GM18520 (cell line): Measurements from ENCODE around the gene GPC3.
"Not testable (repeated sequence)": the region's sequence is repeated elsewhere in the genome, so short reads cannot be mapped to it uniquely, and the experiment has no call there.

Source experiments
- ATAC-seq: cut with Tn5 transposase; IDR thresholded peaks from one replicate; pipeline ENCODE4 v1.9.1; 2021; ENCODE audit not compliant: unreplicated experiment

Gene GPC3

GRCh38 chrX:133535066-133535465, 450.3 kb downstream of the GPC3 start:
- no peak for ATAC-seq

- ATAC-seq, result no peak
Measured at GRCh38 chrX:133534172-133534571, 451.2 kb downstream of the GPC3 start.

DNA sequence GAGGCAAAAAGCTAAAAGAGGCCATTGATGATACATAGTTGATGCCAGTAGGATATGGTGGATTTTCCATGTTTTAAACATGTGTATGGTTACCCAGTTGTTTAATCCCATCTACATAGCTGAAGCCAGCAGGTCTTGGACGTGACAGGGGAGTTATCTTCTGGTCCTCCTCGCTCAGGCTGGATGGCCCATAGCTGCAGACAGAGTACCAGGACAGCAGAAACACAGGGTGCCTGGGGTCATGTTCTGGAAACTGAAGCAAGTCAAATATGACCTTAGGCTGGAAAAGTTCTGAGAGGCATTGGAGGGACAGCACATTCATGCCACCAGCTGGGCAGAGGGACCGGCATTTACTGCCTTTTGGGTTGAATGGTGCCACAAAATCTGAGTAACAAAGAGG, 452.1 kb downstream of the GPC3 start:
- no peak for ATAC-seq

DNA sequence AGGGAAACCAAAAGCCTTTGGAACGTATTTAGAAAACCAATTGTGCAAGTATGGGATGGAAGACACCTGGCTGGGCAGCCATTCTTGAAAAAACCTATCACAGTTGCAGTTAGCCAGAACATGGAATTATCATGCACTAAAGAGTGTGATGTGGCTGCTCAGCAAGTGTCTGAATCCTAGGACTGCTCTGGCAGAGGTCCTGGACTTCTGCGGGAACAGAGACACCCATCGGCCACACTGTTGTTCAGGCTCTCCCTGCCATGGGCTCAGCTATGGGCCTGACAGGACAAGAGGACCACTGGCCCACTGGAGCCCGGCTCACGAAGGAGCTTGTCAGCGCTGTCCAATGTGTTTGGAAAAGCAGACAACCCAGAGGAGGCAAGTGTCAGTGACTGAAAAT, 454.4 kb downstream of the GPC3 start:
- ATAC-seq, result no peak

DNA sequence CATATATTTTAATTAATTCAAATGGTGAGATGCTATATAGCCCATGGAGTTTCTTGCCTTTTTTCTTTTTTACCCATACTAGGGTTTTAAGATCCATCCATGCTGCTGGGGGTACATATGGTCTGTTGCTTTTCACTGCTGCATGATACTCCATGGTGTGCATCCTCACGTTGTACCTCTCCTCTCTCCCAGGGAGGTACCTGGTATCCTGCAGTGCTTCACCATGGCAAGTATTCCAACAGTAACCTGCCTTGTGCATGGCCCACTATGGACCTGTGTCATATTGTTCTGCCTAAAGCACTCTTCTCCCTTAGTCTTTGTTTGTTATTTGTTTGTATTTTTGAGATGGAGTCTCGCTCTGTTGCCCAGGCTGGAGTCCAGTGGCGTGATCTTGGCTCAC, 455.8 kb downstream of the GPC3 start:
- ATAC-seq, result no peak

GRCh38 chrX:133527825-133528224, 457.6 kb downstream of the GPC3 start:
- no peak for ATAC-seq

- ATAC-seq, result no peak
Measured at GRCh38 chrX:133527415-133527814, 458.0 kb downstream of the GPC3 start.

DNA sequence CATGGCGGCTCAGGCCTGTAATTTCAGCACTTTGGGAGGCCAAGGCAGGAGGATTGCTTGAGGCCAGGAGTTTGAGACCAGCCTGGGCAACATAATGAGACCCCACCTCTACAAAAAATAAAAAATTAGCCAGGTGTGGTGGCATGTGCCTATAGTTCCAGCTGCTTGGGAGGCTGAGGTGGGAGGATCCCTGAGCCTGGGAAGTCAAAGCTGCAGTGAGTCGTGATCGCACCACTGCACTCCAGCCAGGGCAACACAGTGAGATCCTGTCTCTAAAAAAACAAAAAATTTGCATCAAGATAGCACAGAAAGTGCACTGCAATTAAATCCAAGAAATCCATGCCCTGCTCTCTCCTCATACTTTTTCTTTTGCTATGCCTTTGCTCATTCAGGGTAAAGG, 458.6 kb downstream of the GPC3 start:
- not testable (repeated sequence) for ATAC-seq

DNA sequence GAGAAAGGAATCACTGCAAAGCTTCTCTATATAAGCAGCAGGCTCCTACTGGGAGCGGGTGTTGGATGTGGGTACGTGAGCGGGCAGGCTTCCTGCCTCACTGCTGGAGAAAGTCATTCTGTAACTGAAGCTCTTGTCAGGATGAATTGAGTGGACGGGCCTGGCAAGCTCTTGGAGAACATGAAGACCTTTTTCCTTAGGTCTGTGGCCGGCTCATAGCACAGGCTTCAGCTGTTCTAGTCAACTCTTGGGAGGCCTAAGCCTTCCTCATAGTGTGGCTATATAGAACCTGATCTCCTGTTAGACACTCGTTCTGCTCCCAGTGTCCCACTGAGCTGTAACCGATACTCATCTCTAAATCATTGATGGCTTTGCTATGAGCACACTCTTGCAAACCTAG, 461.9 kb downstream of the GPC3 start:
- no peak for ATAC-seq

GRCh38 chrX:133523081-133523487, 462.3 kb downstream of the GPC3 start:
- ATAC-seq, result no peak

DNA sequence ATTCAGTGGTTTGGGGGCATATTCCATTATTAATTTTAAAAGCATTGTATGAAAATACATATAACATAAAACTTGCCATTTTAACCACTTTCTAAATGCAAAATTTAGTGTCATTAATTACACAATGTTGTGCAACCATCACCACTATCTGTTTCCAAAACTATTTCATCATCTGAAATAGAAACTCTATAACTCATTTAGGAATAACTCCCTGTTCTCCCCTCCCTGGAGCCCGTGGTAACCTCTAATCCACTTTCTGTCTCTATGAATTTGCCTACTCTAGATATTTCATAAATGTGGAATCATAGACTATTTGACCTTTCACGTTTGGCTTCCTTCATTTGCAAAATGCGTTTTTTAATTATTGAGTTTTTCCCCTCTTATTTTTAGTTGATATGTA, 468.7 kb downstream of the GPC3 start:
- ATAC-seq, result no peak

DNA sequence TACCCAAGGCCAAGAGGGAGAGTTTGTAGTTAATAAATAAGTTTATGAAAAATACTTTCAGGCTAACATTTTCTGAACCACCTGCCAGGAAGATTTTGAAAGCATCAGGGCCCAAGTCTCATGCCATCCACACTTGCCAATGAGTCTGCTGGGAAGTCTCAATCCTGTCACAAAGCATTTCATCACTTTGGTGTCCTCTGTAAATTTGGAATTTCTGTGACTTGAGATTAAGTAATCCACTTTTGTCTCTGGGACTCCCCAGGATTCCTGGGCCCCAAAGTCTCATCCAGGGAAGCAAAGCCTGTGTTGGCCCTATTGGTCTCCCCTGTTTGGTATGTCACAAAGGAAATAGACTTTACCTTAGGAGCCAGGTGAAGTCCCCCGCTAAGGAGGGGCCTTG, 470.9 kb downstream of the GPC3 start:
- no peak for ATAC-seq

DNA sequence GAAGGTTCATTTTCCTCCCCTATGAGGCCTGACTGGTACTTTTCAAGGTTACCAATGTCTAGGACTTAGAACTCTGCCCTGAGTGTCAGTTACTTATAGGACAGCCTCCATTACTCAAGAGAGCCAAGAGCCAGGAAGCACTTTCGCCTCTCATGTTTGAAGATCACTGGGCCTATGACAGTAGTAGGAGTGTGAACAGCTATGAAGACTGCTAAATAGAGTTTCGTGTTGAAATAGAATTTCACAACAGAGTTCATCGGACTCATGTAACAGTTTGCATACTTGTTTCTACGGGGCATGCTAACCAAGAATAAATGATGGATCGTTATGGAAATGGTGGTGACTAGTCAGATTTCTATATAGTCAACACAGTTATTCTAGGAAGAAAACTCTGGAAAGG, 472.3 kb downstream of the GPC3 start:
- no peak for ATAC-seq

GRCh38 chrX:133511041-133511440, 474.4 kb downstream of the GPC3 start:
- ATAC-seq, result no peak

- ATAC-seq, result no peak
Measured at GRCh38 chrX:133497356-133497755, 488.0 kb downstream of the GPC3 start.

DNA sequence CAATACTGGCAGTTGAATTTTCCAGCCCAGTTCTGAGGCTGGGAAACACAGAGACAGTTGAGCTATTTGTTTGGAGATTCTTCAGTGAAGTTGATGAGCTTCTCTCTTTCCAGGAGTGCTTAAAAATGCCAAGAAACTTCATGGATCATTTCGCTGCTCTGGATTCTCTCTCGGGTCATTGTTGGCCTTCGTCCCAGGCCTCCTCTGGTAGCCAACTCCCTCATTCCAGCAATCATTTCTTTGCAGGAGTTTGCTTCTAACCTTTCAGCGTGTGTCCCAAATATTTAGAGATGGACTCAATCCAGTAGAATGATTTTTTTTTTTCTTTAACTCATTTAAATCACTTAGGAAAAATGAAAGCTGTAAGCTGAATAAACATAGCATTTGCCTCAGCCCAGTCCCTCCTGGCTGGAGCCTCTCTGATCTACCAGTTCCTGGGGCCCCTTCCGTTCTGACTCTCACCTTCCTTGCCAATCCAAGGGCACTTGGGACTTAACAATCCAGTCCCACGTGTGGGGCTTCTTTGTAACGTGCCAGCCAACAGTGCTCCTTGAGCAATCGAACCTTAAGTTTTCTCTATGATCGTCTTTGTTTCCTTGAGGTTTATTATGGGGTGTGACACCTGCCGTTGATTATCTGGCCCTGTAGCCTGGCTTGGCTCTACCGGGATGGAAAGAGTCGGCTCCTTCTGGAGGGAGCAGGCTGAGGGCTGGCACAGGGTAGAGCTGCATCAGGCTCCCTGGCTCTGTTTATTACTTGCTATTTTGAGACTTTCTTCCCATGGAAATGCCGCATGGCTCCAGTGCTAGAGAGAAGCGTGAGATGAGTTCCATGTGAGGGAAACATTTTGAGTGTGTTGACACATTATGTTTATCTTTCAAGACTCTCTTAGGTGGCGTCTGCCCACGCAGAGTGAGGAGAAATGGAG, 489.7 kb downstream of the GPC3 start:
- ATAC-seq, result no peak

GRCh38 chrX:133493366-133493765, 492.0 kb downstream of the GPC3 start:
- no peak for ATAC-seq

- no peak for ATAC-seq
Measured at GRCh38 chrX:133490955-133491354, 494.4 kb downstream of the GPC3 start.
